Panc1 (cell line): ENCODE data around the gene GALNT18.

Experiments used
- CTCF ChIP-seq: fragments of 450-650 bp; IDR thresholded peaks from 2 replicates; pipeline ENCODE4 v1.5.1; 2017; ENCODE audit warnings: mild to moderate bottlenecking
- POLR2AphosphoS5 ChIP-seq: IDR thresholded peaks from 2 replicates; pipeline ENCODE4 v1.6.1; 2012; ENCODE audit warnings: mild to moderate bottlenecking, low read depth, low read length, moderate library complexity
- REST ChIP-seq, 2 experiments: IDR thresholded peaks; 2 replicates each; pipeline ENCODE4 v1.6.1; 2011 to 2012; ENCODE audit warnings: low read depth in 2 of 2, control low read depth in 1 of 2, low read length in 1 of 2, mild to moderate bottlenecking in 1 of 2, moderate library complexity in 1 of 2; ENCODE audit not compliant: insufficient read depth in 1 of 2
- SIN3A ChIP-seq: IDR thresholded peaks from 2 replicates; pipeline ENCODE4 v1.6.1; 2012; ENCODE audit warnings: low read depth, mild to moderate bottlenecking, low read length, moderate library complexity, borderline replicate concordance; ENCODE audit not compliant: insufficient read depth
- TCF7L2 ChIP-seq: IDR thresholded peaks from 2 replicates; pipeline ENCODE4 v1.6.1; 2011; ENCODE audit warnings: mild to moderate bottlenecking, low read depth, low read length, inconsistent platforms

DNA sequence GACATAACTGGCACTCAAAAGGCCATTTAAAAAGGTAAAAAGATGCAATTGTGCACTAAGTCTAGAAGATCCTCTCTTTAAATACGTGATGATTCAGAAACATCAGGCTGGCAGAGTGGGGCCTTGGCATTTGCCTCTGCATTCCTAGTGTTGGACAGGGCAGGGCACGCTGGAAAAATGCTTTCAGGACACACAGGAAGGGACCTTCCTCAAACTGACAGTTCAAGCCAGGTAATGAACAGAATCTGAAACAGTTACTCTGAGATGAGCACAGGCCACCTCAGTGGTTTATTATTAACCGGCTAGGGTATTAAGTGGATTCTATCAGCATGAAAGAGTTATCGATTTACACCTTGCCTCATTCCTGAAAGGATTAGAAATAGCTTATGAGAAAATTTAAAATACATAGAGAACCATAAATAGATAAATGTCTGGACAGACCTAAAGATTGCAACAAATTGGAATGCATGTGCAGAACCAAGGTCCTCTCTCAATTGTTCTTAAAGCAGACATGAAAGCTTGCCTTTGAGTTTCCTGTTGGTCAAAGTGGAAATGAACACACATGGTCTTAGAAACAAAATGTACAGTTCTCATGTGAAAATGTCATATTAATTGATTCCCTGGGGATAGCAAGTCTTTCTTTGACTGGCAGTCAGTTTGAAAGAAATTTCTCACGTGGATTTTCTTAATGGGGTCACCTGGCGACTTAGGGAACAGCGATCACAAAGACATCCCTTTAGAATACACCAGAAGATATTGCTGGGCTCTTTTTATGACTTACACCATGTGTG, 247.3 kb downstream of the GALNT18 start:
- TF ChIP-seq POLR2AphosphoS5 (no peak), CTCF (no peak), SIN3A (no peak), REST (IDR thresholded peaks at IDR 0.05; ENCODE audit: insufficient read depth in 1 of 2, low read depth in 2 of 2, low read length in 1 of 2) (no peak), TCF7L2 (no peak)
